Choroid plexus epithelial cell (primary cell): ENCODE data around the gene FSTL4.

Experiments
- DNase-seq: peaks from one replicate; pipeline ENCODE4 v3.0.0-alpha.2; 2010; ENCODE audit warnings: low read depth
- H3K4me3 ChIP-seq: 2 replicates; pipeline ENCODE4 v1.5.1; 2011; ENCODE audit warnings: low read depth, mild to moderate bottlenecking, control low read depth, low read length, moderate library complexity
- TF ChIP-seq, protein P1 (sequence below): conservative IDR thresholded peaks from 2 replicates; pipeline ENCODE4 v1.5.1; 2011; ENCODE audit warnings: low read depth, mild to moderate bottlenecking, control low read depth, inconsistent platforms, low read length, moderate library complexity

Gene FSTL4

GRCh38 chr5:133333326-133334150, 278.8 kb downstream of the FSTL4 start:
- no peak overlapping the region for H3K4me3 ChIP-seq
- DNase-seq = no peak
- TF ChIP-seq, protein P1, sequence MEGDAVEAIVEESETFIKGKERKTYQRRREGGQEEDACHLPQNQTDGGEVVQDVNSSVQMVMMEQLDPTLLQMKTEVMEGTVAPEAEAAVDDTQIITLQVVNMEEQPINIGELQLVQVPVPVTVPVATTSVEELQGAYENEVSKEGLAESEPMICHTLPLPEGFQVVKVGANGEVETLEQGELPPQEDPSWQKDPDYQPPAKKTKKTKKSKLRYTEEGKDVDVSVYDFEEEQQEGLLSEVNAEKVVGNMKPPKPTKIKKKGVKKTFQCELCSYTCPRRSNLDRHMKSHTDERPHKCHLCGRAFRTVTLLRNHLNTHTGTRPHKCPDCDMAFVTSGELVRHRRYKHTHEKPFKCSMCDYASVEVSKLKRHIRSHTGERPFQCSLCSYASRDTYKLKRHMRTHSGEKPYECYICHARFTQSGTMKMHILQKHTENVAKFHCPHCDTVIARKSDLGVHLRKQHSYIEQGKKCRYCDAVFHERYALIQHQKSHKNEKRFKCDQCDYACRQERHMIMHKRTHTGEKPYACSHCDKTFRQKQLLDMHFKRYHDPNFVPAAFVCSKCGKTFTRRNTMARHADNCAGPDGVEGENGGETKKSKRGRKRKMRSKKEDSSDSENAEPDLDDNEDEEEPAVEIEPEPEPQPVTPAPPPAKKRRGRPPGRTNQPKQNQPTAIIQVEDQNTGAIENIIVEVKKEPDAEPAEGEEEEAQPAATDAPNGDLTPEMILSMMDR = no peak

- TF ChIP-seq, protein P1 = no peak
Observed at GRCh38 chr5:133332439-133333024, 279.8 kb downstream of the FSTL4 start.

GRCh38 chr5:133331941-133332340, 280.4 kb downstream of the FSTL4 start:
- DNase-seq = no peak
- TF ChIP-seq, protein P1 = no peak
- H3K4me3 ChIP-seq = no peak overlapping the region

More at GRCh38 chr5:133332439-133333024, 279.8 kb downstream of the FSTL4 start:
- H3K4me3 ChIP-seq = no peak overlapping the region
- no peak for DNase-seq

- no peak for DNase-seq
- H3K4me3 ChIP-seq = no peak overlapping the region
- TF ChIP-seq, protein P1 = no peak
Observed at GRCh38 chr5:133330956-133331355, 281.4 kb downstream of the FSTL4 start.

GRCh38 chr5:133328800-133329199, 283.5 kb downstream of the FSTL4 start:
- H3K4me3 ChIP-seq = no peak overlapping the region
- DNase-seq = no peak
- TF ChIP-seq, protein P1 = no peak

- TF ChIP-seq, protein P1 = no peak
- H3K4me3 ChIP-seq = no peak overlapping the region
- no peak for DNase-seq
Observed at GRCh38 chr5:133327946-133328401, 284.4 kb downstream of the FSTL4 start.
